Measurements from ENCODE around the gene MEGF10. TPM values are rescaled to one million over a fixed set of nuclear protein-coding genes. Genes with fewer than 3 reads are reported as not detected.

The MEGF10 gene
- total RNA-seq, 4 donors from 2014 or later = 0.50 to 2.9 (median 0.95) TPM

DNA sequence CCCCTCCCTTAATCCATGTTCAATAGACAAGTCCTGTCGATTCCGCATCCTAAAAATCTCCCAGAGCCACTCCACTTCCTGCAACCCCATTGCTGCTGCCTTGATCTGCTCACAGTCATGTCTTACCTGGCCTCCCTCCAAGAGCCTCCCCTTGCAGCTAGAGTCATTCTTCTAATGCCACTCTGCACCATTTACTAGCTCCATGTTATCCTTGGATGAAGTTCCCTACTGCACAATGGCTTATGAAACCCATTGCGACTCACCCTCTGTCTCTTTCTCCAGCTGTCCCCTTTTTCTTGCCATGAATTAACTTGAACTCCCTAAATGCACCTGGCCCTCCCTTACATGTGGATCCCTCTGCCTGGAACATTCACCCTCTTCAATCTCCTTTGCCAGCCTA lies 39.5 kb downstream of the MEGF10 start:
- no peaks in the 10 kb centered on the region for H3K36me3 ChIP-seq
- no peaks in the 10 kb centered on the region for H3K9me3 ChIP-seq
- no peaks in the 10 kb centered on the region for H3K4me1 ChIP-seq
- no peak overlapping the region for H3K27ac ChIP-seq (replicated peaks in 1 of 4)
- WGBS = 96% methylated on average over 3 of the region's 3 CpGs
- H3K4me3 ChIP-seq = no peak overlapping the region
- intact Hi-C loops (cut with DNase I) = no loop called here
- H3K27me3 ChIP-seq = peaks cover 0 to 6% (median 0%) of the 10 kb centered on the region in 4 donors
- TF ChIP-seq, protein P1, sequence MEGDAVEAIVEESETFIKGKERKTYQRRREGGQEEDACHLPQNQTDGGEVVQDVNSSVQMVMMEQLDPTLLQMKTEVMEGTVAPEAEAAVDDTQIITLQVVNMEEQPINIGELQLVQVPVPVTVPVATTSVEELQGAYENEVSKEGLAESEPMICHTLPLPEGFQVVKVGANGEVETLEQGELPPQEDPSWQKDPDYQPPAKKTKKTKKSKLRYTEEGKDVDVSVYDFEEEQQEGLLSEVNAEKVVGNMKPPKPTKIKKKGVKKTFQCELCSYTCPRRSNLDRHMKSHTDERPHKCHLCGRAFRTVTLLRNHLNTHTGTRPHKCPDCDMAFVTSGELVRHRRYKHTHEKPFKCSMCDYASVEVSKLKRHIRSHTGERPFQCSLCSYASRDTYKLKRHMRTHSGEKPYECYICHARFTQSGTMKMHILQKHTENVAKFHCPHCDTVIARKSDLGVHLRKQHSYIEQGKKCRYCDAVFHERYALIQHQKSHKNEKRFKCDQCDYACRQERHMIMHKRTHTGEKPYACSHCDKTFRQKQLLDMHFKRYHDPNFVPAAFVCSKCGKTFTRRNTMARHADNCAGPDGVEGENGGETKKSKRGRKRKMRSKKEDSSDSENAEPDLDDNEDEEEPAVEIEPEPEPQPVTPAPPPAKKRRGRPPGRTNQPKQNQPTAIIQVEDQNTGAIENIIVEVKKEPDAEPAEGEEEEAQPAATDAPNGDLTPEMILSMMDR (IDR thresholded peaks at IDR 0.05) = no peak
- TF ChIP-seq POLR2A (IDR thresholded peaks at IDR 0.05; ENCODE audit: low read depth) (no peak), EP300 (IDR thresholded peaks at IDR 0.05) (no peak), POLR2AphosphoS5 (IDR thresholded peaks at IDR 0.05) (no peak)
- no peak for DNase-seq (ENCODE audit: extremely low spot score)

DNA sequence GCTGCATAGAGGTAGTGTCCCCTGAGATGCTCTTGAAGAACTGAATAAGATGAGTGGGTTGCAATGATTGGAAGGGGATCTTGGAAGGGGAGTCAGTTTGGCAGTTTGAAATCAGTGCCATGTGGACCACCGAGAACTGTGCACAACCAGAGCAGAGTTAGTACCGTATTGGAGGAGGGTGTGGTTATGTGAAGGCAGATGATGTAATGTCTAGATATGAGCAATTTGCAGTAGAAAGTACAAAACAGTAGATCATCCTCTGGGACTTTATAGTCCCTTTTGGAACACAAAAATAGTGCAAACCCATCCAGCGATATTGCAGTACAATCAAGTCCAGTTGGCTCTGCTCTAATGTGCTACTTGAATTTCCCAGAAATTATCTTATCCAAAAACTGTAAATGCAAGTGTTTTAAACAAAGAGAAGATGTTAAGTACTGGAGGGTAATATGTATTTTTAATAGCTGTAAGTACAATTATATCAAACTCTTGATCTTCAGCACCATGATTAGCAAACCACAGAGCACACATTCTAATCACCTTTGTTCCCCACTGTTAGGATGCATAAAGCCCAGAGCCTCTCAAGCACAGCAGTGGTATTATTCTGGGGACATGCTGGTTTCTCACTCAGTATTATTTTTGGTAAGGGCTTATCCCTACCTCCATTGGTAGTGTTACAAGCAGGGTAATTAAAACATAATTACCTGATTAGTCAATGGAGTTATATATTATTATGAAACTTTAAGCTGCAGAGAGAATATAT lies 41.5 kb downstream of the MEGF10 start:
- no peak overlapping the region for H3K27ac ChIP-seq (replicated peaks in 1 of 4)
- no peaks in the 10 kb centered on the region for H3K4me1 ChIP-seq
- intact Hi-C loops (cut with DNase I) = no loop called here
- TF ChIP-seq EP300 (IDR thresholded peaks at IDR 0.05) (no peak), POLR2AphosphoS5 (IDR thresholded peaks at IDR 0.05) (no peak), POLR2A (IDR thresholded peaks at IDR 0.05; ENCODE audit: low read depth) (no peak)
- TF ChIP-seq, protein P1 (IDR thresholded peaks at IDR 0.05) = no peak
- no peak overlapping the region for H3K4me3 ChIP-seq
- 79% methylated on average over 3 of the region's 3 CpGs for WGBS
- no peaks in the 10 kb centered on the region for H3K9me3 ChIP-seq
- H3K36me3 ChIP-seq = no peaks in the 10 kb centered on the region
- H3K27me3 ChIP-seq = peaks cover 0 to 6% (median 0%) of the 10 kb centered on the region in 4 donors
- DNase-seq (ENCODE audit: extremely low spot score) = no peak

DNA sequence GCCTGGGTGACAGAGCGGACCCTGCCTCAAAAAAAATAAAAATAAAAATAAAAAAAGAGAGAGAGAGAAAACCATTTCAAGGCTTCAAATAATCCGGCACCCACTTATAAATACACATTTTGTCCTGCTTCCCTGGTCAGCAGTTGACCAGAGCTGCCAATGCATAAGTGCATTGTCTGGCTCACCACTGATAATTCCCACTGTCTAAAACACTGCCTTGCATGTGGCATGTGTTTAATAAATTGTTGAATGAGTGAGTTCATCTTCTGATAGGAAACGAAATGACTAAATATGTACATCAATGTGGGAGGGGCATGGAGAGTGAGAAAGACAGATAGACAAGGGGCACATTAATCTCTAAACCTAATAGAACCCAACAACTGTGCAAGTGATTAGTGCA lies 42.9 kb downstream of the MEGF10 start:
- intact Hi-C loops (cut with DNase I) = no loop called here
- Histone ChIP-seq H3K4me3 (no peak overlapping the region), H3K9me3 (no peaks in the 10 kb centered on the region), H3K36me3 (no peaks in the 10 kb centered on the region), H3K4me1 (no peaks in the 10 kb centered on the region), H3K27me3 (peaks cover 0 to 6% (median 0%) of the 10 kb centered on the region in 4 donors), H3K27ac (replicated peaks in 1 of 4) (no peak overlapping the region)
- DNase-seq (ENCODE audit: extremely low spot score) = no peak
- TF ChIP-seq EP300 (IDR thresholded peaks at IDR 0.05) (no peak), POLR2AphosphoS5 (IDR thresholded peaks at IDR 0.05) (no peak), POLR2A (IDR thresholded peaks at IDR 0.05; ENCODE audit: low read depth) (no peak)
- TF ChIP-seq, protein P1 (IDR thresholded peaks at IDR 0.05) = no peak
- 79% methylated on average over 3 of the region's 3 CpGs for WGBS

DNA sequence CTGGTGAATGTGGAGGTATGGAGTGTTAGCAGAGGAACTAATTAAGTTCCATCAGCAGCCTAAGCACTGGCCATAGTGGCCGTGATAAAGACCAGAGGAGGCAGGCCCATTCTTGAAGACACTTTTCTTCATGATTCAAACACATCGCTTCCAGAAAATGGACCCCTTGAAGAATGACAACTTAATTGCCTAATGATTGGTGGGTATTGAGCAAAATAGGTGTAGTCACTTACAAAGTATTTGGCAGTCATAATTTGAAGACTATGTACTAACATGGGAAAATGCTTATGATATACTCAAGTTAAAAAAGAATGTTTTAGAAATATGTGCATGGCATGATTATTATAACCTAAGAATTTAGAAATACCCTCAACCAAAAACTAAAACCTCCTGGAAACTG lies 44.8 kb downstream of the MEGF10 start:
- no peaks in the 10 kb centered on the region for H3K4me1 ChIP-seq
- no peak for DNase-seq (ENCODE audit: extremely low spot score)
- no peaks in the 10 kb centered on the region for H3K27me3 ChIP-seq
- no peaks in the 10 kb centered on the region for H3K9me3 ChIP-seq
- TF ChIP-seq, protein P1 (IDR thresholded peaks at IDR 0.05) = no peak
- TF ChIP-seq POLR2AphosphoS5 (IDR thresholded peaks at IDR 0.05) (no peak), EP300 (IDR thresholded peaks at IDR 0.05) (no peak), POLR2A (IDR thresholded peaks at IDR 0.05; ENCODE audit: low read depth) (no peak)
- intact Hi-C loops (cut with DNase I) = no loop called here
- no peaks in the 10 kb centered on the region for H3K36me3 ChIP-seq
- H3K27ac ChIP-seq (replicated peaks in 1 of 4) = no peak overlapping the region
- 83% methylated on average over 2 of the region's 2 CpGs for WGBS
- H3K4me3 ChIP-seq = no peak overlapping the region

Measured in esophagus muscularis mucosa (tissue), 4 donors.